B cell (primary cell): ENCODE data around the gene AFF1.

Experiments used
- CTCF ChIP-seq: fragments of 200-600 bp; IDR thresholded peaks from one replicate; pipeline ENCODE4 v1.8.0; 2022; ENCODE audit warnings: antibody characterized with exemption, mild to moderate bottlenecking
- EZH2 ChIP-seq: IDR thresholded peaks from 2 replicates; pipeline ENCODE4 v1.6.1; 2012; ENCODE audit warnings: borderline replicate concordance, low read depth, mild to moderate bottlenecking, moderate library complexity, low read length; ENCODE audit not compliant: insufficient read depth, poor library complexity, severe bottlenecking

- TF ChIP-seq CTCF = no peak
- TF ChIP-seq EZH2 = no peak
These were observed 33.7 kb downstream of the AFF1 start for GRCh38 chr4:86968547-86968946.
